ENCODE results near the gene SMIM24.

Gene SMIM24

DNA sequence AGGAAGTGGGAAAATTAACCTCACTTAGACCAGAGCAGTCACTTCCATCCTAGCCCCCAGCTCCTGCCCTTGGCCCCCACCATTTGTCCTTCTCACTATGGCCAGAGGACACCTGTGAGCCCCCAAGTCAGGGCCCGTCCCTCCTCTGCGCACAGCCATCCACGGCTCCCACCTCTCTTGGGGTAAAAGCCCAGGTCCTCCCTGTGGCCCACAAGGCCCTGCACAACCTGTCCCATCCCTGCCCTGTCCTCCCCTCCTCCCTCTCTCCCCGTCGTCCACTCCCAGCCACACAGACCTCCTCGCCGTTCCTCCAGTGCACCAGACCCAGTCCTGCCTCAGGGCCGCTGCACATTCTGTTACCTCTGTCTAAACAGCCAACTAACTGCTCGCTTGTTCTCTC is 53.9 kb downstream of the SMIM24 start:
- DNase-seq, result no peak
